Breast epithelium (tissue), 3 donors: ENCODE measurements around the gene ELOVL6.

ENCODE experiments used
- POLR2A ChIP-seq: fragments of 450-650 bp; IDR thresholded peaks from one replicate; pipeline ENCODE4 v1.6.1; 2016; ENCODE audit warnings: antibody characterized with exemption, mild to moderate bottlenecking, moderate library complexity
- TF ChIP-seq, protein P1 (sequence below), 3 donors: fragments of 450-650 bp; IDR thresholded peaks; one replicate each; pipeline ENCODE4 v1.5.1; 2016 to 2017; ENCODE audit warnings: antibody characterized with exemption in 3 of 3, mild to moderate bottlenecking in 3 of 3, moderate library complexity in 3 of 3

DNA sequence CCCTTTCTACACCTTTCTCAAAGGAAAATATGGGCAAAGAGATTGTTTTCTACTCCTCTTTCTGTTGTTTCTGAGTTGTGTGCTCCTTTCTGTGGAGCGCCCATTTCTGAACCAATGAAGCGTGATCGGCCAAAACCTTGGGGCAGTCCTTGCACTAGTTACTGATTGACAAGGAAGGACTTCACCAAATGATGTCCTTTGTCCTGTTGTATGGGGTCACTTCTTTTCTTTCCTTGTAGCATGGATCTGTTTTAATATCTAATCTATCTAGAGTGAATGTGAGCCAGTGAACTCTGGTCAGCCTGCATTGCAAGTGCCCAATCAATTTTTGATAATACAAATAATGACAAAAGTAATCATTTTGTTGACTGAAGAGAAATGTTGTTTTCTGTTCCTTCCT, 191.2 kb downstream of the ELOVL6 start:
- TF ChIP-seq, protein P1, sequence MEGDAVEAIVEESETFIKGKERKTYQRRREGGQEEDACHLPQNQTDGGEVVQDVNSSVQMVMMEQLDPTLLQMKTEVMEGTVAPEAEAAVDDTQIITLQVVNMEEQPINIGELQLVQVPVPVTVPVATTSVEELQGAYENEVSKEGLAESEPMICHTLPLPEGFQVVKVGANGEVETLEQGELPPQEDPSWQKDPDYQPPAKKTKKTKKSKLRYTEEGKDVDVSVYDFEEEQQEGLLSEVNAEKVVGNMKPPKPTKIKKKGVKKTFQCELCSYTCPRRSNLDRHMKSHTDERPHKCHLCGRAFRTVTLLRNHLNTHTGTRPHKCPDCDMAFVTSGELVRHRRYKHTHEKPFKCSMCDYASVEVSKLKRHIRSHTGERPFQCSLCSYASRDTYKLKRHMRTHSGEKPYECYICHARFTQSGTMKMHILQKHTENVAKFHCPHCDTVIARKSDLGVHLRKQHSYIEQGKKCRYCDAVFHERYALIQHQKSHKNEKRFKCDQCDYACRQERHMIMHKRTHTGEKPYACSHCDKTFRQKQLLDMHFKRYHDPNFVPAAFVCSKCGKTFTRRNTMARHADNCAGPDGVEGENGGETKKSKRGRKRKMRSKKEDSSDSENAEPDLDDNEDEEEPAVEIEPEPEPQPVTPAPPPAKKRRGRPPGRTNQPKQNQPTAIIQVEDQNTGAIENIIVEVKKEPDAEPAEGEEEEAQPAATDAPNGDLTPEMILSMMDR (IDR thresholded peaks at IDR 0.05) = no peak
- no peak for TF ChIP-seq POLR2A
